ENCODE data around the gene PKP2.

Gene PKP2

DNA sequence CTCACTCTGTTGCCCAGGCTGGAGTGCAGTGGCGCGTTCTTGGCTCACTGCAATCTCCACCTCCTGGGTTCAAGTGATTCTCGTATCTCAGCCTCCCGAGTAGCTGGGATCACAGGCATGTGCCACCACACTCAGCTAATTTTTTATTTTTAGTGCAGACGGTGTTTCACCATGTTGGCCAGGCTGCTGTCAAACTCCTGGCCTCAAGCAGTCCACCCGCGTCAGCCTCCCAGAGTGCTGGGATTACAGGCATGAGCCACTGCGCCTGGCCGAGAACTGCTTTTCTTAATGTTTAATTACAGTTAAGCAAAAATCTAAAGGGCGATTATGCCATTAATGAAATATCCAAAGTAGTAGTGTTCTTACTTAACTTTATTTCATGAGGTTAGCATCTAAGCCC lies 154.4 kb downstream of the PKP2 start:
- no peak for DNase-seq
